ENCODE data around the gene FER1L5.
A peak's percentile ranks its signal among the peaks of the same experiment; 100 is the strongest.

Gene FER1L5

DNA sequence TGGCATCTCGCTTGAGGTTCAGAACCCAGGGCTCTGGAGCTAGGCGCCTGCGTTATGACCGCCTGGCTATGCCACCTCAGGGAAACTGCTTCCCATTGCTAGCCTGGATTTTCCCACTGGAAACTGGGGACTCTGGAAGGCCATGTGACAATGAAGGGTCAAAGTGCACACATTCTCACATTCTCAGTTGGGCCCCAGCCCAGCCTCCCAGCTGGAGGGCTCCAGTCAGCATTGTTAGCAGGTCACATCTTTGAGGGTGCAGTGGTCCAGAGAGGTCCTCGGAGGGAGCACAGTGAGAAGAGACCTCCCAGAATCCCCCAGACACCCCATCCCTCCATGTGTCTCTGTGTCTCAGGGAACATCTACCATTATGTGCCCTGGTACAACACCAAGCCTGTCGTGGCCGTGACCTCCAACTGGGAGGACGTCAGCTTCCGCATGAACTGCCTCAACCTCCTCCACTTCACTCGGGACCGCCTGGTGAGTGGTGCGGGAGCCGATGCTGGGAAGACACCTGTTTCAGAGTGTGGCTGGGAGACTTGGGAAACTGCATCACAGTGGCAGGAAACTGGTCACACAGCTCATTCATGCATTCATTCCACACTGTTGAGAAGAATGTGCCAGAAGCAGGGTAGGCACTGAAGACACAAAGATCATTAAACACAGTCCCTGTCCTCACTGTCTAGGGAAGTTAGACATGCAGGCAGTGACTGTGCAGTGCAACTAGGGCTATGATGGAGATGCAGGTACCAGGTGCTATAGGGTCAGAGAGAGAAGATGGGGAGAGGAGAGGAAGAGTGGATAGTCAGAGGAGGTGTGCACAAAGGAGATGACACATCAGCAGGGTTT lies 41.6 kb downstream of the FER1L5 start:
- no peak for DNase-seq

GRCh38 chr2:96684883-96685576 lies 42.5 kb downstream of the FER1L5 start:
- peak; percentile 58 for DNase-seq

- peak; percentile 86 for DNase-seq
Observed at GRCh38 chr2:96685577-96686459, 43.3 kb downstream of the FER1L5 start.

DNA sequence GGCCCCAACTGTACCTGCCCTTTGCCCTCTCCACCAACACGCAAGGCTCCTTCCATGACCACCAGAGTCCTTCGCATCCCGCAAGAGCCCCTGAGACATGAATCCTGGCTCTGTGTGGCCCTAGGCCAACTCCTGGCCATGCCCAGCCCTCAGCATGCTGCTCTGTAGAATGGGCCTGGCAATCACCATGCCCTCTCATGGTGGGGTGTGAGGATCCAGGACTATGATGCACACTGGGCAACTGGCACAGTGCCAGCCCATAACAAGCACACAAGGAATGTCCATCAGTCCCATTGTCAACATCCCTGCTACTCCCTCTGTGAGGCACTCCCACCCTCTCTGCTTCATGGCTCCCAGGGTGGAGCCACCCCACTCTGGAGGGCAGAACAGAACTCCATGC lies 44.7 kb downstream of the FER1L5 start:
- DNase-seq, result no peak

DNA sequence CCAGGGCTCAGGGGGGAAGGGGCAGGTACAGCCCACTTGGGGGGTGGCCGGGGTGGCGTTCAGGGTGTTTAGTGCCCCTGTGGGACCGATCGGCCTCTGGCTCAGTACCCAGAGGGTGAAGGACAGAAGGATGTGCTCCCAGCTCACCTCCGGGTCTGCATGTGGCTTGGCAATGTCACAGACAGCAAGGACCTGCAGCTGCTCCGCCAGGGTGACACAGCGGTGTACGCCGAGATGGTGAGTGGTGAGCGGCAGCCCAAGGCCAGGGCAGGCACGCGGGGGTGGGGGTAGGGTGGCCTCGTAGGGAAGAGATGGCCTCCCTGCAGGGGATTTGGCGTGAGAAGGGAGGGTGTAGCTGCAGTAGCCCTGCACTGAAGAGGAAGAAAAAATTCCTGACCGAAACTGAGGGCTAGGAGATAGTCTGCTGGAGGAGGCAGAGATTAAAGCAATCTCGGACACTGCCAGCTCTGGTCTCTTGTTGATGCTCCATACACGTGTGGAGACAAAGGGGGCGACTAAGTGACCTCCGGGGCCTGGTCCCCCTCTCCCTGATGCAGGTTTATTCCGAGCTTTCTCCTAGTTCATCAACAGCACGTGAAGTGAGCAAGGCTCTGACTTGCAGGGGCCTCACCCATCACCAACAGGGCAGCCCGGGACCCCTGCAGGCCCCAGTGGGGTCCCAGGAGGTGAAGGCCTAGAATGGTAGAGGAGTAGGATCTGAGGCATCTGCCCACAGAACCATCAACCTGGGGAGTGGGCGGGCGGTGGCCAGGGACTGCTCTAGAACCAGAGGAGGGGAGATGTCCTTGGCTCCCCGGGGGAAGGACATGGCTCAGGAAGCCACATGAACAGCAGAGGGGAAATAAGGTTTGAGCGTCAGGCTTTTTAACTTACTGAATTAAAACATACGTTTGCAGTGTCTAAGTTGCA lies 45.4 kb downstream of the FER1L5 start:
- DNase-seq, result no peak

DNA sequence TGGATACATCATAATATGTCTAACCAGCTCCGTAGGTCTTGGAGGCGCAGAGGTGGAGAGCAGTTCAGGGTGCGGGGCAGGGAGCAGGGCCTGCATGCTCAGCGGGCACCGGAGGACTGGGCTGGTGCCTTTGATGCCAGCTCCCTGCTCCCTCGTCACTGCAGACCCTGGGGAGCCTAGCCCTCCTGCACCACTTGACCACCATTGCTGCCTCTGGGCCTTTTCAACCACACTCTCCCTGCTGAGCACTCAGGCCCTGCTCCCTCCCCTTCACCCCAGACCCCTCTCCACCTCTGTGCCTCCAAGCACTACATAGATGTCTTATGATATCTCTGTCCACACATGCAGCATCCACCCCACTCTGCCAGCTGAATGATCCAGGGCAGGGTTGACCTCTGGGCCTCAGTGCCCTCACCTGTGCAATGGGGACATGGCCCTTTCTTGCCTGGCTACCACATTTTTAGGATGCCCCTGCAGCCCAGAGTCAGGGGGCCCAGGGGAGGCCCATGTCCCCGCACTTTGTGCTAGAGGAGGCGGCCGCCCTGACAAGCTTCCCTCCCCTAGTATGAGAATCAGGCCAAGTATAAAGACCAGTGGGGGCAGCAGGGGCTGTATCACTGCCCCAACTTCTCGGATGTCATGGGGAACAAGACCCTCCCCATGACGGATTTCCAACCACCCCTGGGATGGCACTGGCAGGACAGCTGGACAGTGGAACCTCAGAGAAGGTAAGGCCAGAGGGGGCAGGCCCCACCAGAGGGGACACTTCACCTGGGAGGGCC lies 46.3 kb downstream of the FER1L5 start:
- no peak for DNase-seq

- no peak for DNase-seq
Observed at GRCh38 chr2:96689431-96689991, 46.9 kb downstream of the FER1L5 start.

GRCh38 chr2:96690306-96691021 lies 47.9 kb downstream of the FER1L5 start:
- DNase-seq, result no peak

GRCh38 chr2:96691022-96691612 lies 48.6 kb downstream of the FER1L5 start:
- DNase-seq, result no peak

DNA sequence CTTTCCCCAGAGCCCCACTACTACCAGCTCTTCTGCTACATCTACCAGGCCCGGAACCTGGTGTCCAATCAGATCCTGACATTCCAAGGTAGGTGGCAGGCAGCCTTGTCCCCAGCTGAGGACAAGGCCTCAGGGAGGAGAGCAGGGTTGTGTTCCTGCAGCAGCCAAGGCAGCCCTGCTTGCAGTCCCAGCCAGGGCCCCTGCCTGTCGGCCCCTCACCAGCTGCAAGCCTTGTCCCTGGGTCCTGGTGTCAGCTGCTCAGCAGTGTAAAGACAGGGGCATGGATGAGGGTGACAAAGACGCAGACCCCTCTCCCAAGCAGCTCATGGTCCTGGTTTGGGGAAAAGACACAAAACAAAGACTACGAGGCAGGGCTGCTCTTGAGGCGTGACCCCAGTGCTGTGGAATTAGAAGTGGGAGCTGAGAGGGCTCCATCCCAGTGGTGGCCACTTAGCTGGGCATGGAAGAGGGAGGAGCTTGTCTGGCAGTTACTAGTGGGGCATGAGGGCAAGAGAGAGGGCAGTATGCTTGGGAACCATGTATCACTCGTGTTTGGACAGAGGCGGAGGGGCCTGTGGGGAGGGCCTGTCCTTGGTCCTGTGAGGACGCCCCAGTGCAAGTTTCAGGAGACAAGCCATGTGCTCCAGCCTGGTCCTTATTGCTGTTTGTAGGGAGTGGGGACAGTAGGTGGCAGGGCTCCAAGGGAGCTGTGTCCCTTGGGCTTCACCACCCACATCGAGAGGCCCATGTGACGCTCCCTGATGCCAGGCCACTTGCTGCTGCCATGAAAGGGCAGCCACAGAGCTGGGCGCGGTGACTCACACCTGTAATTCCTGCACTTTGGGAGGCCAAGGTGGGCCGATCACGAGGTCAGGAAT lies 49.8 kb downstream of the FER1L5 start:
- DNase-seq, result no peak

DNA sequence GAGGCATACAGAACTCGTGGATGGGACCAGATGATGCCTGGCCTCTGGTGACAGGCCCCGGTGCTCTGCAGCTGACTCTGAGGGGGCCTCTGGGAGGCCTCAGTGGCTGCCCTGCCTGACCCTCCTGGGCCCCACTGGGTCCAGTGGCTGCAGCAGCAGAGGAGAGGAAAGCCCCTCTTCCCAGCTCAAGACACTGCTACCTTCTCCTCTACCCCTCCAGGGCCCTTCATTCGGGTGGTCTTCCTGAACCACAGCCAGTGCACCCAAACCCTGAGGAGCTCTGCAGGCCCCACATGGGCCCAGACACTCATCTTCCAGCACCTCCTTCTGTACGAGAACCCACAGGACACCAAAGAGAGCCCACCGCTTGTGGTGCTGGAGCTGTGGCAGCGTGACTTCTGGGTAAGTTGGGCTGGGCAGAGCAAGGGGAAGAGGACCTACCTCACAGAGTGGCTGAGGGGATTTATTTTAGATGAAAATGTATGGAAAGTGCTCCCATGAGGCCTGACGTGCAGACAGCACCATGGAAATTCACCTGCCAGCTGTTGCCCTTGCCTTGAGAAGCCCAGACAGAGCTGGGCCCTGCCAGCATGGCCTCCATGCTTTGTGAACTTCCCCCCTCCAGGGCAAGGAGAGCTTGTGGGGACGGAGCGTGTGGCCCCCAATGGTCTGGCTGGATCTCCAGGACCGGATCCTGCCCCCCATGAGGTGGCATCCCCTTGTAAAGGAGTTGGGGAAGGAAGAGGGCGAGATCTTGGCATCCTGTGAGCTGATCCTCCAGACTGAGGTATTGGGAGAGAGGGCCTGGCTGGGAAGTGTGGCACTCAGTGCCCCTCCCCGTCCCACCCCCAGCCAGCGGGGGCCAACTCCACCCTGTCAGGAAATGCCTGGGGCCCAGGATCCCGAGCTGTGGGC lies 51.0 kb downstream of the FER1L5 start:
- no peak for DNase-seq

- DNase-seq, result no peak
Observed at GRCh38 chr2:96694279-96694678, 51.7 kb downstream of the FER1L5 start.

DNA sequence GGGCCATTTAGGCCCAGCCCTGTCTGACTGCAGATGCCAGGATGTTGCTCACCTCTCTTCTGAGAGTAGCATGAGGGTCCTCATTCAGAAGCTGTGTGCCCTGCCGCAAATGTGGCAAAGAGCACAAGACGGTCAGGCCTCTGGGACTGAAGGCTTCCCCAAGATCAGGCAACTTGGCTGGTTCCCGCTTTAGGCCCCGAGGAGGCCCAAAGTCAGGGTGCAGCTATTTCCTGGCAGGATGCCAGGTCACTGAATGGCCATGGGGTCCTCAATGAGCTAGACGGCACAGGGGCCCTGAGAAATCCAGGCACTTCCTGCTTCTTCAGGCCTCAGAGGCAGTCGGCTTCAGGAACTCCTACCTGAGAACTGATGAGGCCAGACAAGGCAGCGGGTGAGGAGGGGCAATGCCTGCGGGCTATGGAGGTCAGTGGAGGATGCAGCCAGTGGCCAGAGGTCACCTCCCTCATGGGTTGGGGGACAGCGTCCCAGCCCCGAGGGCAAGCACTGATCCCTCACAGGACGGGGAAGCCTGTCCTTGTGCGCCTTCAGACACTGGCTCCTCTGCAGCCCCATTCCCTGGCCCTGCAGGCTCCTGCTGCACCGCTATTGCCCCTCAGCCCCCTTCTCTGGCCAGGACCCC lies 52.4 kb downstream of the FER1L5 start:
- no peak for DNase-seq

- DNase-seq, result no peak
Observed at GRCh38 chr2:96695602-96696001, 53.0 kb downstream of the FER1L5 start.

DNA sequence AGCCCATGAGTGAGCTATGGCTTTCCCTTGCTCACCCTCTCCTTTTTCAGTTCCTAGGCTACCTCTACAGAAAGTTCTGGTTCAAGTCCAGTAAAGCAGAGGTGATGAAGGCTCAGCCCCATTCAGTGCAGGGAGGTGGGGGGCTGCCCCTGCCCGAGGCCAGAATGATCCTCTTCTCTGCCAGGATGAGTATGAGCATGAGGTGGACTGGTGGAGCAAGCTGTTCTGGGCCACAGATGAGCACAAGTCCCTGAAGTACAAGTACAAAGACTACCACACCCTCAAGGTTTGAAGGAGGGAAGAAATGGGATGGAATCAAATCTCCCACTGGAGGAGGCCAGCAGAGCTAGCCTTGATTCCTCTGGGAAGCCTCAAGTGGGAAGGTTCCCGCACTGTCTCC lies 54.9 kb downstream of the FER1L5 start:
- DNase-seq, result no peak

- no peak for DNase-seq
Observed at GRCh38 chr2:96698221-96698861, 55.8 kb downstream of the FER1L5 start.

DNA sequence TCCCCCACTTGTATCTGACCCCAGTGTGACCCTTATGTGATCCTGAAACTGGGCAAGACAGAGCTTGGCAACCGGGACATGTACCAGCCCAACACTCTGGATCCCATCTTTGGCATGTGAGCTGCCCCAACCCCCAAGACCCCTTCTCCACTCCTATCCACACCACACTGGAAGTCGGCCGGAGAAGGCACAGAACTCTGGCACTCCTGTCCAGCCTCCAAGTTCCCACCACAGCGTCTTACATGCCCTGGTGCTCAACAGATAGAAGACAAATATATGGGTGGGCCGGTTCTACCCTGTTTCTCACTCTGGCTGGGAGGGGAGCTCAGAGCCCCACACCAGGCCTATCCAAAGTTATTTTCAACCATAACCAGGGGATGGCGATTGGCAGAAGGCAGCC lies 56.5 kb downstream of the FER1L5 start:
- no peak for DNase-seq

All from NCI-H345 (cell line).